ENCODE data around the gene PAOX.
"Not testable (repeated sequence)": the region's sequence is repeated elsewhere in the genome, so short reads cannot be mapped to it uniquely, and the experiment has no call there.

The PAOX gene

DNA sequence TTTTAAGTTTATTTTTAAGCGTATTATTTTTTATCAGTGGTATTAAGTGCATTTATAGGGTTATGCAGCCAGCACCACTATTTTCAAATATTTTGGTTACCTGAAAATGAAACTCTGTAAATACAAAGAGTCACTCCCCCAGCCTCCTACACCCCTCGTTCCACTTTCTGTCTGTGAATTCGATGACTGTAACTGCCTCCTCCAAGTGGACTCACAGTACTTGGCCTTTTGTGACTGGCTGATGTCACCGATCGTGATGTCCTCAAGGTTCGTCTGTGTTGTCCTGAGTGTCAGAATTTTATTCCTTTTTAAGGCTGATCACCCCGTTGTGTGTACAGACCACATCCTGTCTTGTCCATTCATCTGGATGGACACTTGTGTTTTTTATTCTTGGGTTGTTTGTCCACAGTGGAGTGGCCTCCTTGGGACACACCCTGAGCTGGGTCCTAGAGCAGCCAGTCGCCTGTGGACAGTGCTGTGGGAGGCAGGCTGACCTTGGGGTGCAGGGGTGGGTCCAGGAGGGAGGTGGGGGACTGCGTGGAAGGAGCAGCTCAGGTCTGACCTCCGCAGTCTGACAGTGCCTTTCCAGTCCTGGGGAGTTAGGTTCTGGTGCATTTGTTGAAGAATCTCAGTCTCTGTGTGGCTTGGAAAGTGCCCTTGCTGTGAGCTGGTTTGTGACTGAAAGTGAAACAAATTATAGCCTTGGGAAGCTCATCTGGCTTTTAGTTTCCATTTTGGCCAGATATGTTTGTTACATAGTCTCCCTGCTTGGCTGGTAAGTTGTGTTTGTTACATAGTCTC lies 21.8 kb downstream of the PAOX start:
- no peaks in the 10 kb centered on the region for H3K27me3 Mint-ChIP-seq
- H3K4me1 Mint-ChIP-seq, result peaks cover 52% of the 10 kb centered on the region
- H3K9me3 Mint-ChIP-seq, result no peaks in the 10 kb centered on the region
- H3K4me3 Mint-ChIP-seq, result no peak overlapping the region
- peaks cover 14% of the 10 kb centered on the region for H3K36me3 Mint-ChIP-seq
- no peak overlapping the region for H3K27ac Mint-ChIP-seq

DNA sequence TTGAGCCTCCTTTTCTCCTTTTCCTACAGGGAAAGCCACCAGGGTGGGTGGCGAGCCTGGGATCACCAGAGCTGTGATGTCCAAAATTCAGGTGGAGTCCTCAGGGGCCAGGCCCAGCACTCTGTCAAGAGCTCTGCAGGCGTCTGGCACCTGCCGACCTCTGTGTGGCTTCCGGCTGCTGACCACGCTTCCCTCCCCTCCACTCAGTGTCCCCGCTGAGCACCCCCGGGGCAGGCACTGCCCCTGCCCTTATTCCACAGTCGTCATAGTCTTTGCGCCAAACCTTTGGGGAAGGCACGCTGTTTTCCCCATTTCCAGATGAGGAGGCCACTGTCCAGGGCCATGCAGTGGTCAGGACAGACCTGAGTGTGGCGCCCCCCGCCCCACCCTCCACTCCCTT lies 22.4 kb downstream of the PAOX start:
- peaks cover 16% of the 10 kb centered on the region for H3K36me3 Mint-ChIP-seq
- peaks cover 52% of the 10 kb centered on the region for H3K4me1 Mint-ChIP-seq

DNA sequence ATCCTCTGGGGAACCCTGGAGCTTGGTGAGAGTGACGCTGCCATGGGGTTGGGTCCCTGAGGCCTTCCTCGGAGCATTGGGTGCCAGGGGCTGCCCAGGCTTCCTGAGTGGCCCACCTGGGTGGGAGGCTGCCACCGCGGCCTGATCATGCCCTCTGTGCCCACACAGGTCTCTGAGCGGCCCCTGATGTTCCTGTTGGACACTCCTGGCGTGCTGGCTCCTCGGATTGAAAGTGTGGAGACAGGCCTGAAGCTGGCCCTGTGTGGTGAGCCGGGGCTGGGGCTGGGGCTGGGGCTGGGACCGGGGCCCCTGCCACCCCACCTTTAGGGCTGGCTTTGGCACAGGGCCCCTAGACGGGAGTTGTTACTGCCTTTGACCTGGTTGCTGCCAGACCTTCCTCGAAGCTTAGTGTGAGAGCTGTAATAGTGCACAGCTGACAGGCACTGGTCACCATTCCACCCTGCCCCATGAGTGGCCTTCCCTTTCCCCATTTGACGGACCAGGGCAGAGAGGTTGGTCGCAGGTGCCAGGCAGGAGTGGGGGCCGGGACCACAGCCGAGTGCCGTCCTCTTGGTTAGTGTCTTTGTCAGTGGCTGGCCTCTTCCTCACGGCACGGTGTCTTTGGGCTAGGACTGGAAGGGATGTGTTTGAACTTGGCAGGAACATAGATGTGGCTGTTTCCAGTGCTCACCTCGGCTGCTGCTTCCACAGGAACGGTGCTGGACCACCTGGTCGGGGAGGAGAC lies 23.1 kb downstream of the PAOX start:
- Mint-ChIP-seq H3K27me3 (no peaks in the 10 kb centered on the region), H3K9me3 (no peaks in the 10 kb centered on the region), H3K36me3 (peaks cover 20% of the 10 kb centered on the region), H3K27ac (no peak overlapping the region), H3K4me3 (no peak overlapping the region), H3K4me1 (peaks cover 49% of the 10 kb centered on the region)

More for the DNA sequence above, 22.4 kb downstream of the PAOX start:
- Mint-ChIP-seq H3K4me3 (no peak overlapping the region), H3K9me3 (no peaks in the 10 kb centered on the region), H3K27me3 (no peaks in the 10 kb centered on the region), H3K27ac (no peak overlapping the region)

DNA sequence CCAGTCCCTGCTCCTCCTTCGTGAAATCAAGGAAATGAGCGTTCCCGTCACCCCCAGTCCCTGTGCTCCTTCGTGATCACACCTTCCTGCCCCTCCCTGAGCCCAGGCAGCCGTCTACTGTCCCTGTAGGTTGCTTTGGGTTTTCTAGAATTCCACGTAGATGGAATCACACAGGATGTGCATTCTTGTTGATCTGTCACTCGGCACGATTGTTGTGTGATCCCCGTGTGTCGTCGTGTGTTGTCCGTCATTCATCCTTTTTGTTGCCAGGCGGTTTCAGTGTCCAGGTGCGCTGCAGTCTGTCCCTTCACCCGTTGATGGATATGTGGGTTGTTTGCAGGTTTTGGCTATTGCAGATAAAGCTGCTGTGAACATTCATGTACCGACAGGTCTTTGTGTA lies 24.3 kb downstream of the PAOX start:
- no peaks in the 10 kb centered on the region for H3K9me3 Mint-ChIP-seq
- H3K36me3 Mint-ChIP-seq, result peaks cover 26% of the 10 kb centered on the region
- no peaks in the 10 kb centered on the region for H3K27me3 Mint-ChIP-seq
- no peak overlapping the region for H3K4me3 Mint-ChIP-seq
- H3K4me1 Mint-ChIP-seq, result peaks cover 48% of the 10 kb centered on the region
- no peak overlapping the region for H3K27ac Mint-ChIP-seq

DNA sequence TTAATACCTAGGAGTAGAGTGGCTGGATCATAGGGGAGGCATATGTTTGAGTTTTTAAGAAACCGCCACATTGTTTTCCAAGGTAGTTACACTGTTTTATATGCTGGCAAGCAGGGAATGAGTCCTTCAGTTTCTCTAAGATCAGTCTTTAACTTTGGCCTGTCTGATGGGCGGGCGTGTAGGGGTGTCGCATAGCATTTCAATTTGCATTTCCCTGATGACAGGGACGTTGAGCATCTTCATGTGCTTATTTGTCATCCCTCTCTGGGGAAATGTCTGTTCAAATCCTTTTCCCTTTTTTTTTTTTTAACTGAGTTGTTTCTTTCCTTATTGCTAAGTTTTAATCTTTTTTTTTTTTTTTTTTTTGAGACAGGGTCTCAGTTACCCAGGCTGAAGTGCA lies 24.7 kb downstream of the PAOX start:
- Mint-ChIP-seq H3K36me3 (peaks cover 30% of the 10 kb centered on the region), H3K27ac (peak overlapping the region; percentile 21), H3K4me3 (no peak overlapping the region), H3K4me1 (peaks cover 51% of the 10 kb centered on the region), H3K27me3 (no peaks in the 10 kb centered on the region), H3K9me3 (no peaks in the 10 kb centered on the region)

DNA sequence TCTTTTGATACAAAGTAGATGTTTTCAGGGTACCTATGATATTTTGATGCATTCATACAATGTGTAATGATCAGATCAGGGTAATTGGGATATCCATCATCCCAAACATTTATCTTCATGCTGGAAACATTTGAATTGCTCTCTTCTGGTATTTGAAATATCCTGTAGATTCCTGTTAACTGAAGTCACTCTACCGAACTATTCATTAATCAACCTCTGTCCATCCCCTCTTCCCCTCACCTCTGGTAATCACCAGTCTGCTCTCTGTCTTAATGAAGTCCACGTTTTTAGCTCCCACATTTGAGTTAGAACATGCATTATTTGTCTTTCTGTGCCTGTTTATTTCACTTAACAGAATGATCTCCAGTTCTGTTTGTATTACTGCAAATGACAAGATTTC lies 26.2 kb downstream of the PAOX start:
- H3K27ac Mint-ChIP-seq, result no peak overlapping the region
- H3K4me3 Mint-ChIP-seq, result no peak overlapping the region
- peaks cover 58% of the 10 kb centered on the region for H3K4me1 Mint-ChIP-seq
- no peaks in the 10 kb centered on the region for H3K9me3 Mint-ChIP-seq
- peaks cover 43% of the 10 kb centered on the region for H3K36me3 Mint-ChIP-seq
- H3K27me3 Mint-ChIP-seq, result no peaks in the 10 kb centered on the region

DNA sequence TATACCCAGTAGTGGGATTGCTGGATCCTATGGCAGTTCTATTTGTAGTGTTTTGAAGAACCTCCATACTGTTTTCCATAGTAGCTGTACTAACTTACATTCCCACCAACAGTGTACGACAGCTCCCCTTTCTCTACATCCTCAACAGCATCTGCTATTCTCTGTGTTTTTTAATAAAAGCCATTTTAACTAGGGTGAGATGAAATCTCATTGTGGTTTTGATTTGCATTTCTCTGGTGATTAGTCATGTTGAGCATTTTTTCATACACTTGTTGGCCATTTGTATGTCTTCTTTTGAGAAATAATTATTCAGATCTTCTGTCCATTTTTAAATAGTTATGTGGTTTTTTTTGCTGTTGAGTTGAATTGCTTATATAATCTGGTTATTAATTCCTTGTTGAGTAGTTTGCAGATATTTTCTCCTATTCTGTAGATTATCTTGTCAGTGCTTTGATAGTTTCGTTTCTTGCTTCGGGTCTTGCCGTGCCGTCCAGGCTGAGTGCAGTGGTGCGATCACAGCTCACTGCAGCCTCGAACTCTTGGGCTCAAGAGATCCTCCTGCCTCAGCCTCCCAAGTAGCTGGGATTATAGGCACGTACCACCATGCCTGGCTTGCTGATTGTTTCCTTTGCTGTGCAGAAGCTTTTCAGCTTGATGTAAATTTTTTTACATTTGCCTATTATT lies 26.9 kb downstream of the PAOX start:
- peak overlapping the region; percentile 4 for H3K27ac Mint-ChIP-seq
- H3K4me3 Mint-ChIP-seq, result no peak overlapping the region
- H3K4me1 Mint-ChIP-seq, result peaks cover 54% of the 10 kb centered on the region
- no peaks in the 10 kb centered on the region for H3K27me3 Mint-ChIP-seq
- peaks cover 49% of the 10 kb centered on the region for H3K36me3 Mint-ChIP-seq
- H3K9me3 Mint-ChIP-seq, result peaks cover 3% of the 10 kb centered on the region

DNA sequence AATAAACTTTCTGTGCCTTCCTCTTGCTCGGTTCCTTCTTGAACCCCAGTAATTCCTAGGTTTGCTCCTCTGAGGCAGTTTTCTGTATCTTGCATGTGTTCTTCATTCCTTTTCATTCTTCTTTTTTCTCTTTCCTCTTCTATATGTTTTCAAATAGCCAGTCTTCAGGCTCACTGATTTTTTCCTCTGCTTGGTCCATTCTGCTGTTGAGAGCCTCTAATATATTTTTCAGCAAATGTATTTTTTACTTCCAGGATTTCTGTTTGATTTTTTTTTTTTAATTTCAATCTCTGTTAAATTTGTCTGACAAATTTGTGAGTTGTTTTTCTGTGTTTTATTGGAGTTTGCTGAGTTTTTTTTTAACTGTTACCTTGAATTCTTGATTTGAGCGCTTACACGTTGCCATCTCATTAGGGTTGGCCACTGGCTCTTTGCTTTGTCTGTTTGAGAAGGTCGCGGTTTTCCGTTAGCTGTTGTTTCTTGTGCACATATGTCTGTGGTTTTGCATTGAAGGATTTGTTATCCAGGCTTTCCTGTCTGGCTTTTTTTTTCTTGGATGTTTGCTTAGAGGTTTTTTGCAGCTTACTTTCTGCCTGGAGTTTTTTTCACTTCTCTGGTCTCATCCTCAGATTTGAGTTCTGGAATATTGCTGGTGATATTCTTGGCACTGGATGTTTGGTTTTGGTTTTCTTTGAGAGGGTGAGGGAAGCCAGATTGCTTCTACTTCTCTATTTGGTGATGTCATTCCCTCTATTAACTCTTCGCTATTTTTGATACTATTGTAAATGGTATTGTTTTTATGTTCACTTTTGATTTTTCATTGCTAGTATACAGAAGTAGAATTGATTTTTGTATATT lies 32.7 kb downstream of the PAOX start:
- Mint-ChIP-seq H3K4me1 (peaks cover 31% of the 10 kb centered on the region), H3K27ac (no peak overlapping the region), H3K9me3 (peaks cover 22% of the 10 kb centered on the region), H3K4me3 (no peak overlapping the region), H3K36me3 (peaks cover 65% of the 10 kb centered on the region), H3K27me3 (no peaks in the 10 kb centered on the region)

DNA sequence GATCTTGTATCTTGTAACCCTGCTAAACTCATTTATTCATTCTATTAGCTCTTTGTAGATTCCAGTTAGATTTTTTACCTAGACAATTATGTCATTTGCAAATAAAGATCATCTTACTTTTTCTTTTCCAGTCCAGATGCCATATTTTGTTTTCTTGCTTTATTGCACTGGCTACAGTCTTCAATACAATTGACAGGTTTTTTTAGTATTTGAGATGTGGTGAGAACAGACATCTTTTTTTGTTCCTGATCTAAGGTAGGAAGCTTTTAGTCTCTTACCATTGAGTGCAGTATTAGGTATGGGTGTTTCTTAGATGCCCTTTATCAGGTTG lies 33.3 kb downstream of the PAOX start:
- H3K27ac Mint-ChIP-seq, result no peak overlapping the region
- peaks cover 22% of the 10 kb centered on the region for H3K9me3 Mint-ChIP-seq
- H3K4me1 Mint-ChIP-seq, result peaks cover 27% of the 10 kb centered on the region
- H3K4me3 Mint-ChIP-seq, result no peak overlapping the region
- no peaks in the 10 kb centered on the region for H3K27me3 Mint-ChIP-seq
- H3K36me3 Mint-ChIP-seq, result peaks cover 62% of the 10 kb centered on the region

DNA sequence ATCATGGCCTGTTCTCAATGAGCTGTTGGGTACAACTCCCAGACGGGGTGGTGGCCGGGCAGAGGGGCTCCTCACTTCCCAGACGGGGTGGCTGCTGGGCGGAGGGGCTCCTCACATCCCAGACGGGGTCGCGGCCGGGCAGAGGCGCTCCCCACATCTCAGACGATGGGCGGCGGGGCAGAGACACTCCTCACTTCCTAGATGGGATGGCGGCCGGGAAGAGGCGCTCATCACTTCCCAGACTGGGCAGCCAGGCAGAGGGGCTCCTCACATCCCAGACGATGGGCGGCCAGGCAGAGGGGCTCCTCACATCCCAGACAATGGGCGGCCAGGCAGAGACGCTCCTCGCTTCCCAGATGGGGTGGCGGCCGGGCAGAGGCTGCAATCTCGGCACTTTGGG lies 35.3 kb downstream of the PAOX start:
- H3K4me1 Mint-ChIP-seq, H3K27ac Mint-ChIP-seq, H3K4me3 Mint-ChIP-seq, H3K27me3 Mint-ChIP-seq: not testable (repeated sequence)
- peaks cover 22% of the 10 kb centered on the region for H3K9me3 Mint-ChIP-seq
- H3K36me3 Mint-ChIP-seq, result peaks cover 46% of the 10 kb centered on the region

DNA sequence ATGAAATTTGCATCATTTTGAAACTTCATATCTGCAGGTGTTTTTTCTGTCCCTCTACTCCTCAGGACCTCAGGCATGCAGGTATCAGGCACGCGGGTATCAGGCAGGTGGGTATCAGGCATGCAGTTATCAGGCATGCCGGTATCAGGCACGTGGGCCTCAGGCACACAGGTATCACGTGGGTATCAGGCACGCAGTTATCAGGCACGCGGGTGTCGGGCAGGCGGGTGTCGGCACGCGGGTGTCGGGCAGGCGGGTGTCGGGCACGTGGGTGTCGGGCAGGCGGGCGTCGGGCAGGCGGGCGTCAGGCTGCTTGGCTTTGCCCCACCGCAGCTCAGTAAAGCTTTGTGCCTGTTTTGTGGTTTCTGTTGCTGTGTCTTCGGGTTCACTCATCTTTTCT lies 36.7 kb downstream of the PAOX start:
- H3K4me1 Mint-ChIP-seq, result peaks cover 4% of the 10 kb centered on the region
- H3K9me3 Mint-ChIP-seq, result peaks cover 21% of the 10 kb centered on the region
- no peaks in the 10 kb centered on the region for H3K27me3 Mint-ChIP-seq
- H3K27ac Mint-ChIP-seq, result no peak overlapping the region
- H3K4me3 Mint-ChIP-seq, result no peak overlapping the region
- peaks cover 36% of the 10 kb centered on the region for H3K36me3 Mint-ChIP-seq

DNA sequence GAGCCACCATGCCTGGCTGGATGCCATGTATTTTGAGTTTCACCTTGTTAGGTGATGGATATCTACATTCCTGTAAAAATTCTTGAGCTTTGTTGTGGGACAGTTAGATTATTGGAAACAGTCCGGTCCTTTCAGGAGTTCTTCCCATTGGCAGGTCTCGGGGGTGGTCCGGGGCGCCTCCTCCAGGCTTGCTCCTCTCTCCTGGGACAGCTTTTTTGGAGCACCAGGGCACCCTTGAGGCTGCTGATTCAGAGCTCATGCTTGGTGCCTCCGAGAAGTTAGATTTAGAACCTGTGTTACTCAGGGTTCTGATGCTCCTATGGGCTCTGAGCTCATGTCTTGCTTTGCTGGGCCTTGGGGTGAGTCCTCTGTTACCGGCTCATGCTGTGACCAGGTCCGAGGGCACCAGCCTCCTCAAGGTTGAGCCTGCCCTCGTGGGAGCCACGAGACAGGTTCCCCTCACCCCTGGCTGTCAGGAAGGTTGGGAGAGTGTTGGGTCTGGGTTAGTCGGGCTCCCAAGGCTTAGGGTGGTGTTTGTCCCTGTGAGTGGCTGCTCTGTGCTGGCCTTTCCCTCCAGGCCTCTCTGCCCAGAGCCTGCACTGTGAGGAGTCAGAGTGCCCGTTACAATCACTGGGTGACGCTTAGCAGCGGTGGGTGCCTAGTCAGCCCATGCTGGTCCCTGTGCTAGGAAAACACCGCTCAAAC lies 39.4 kb downstream of the PAOX start:
- Mint-ChIP-seq H3K9me3 (peaks cover 3% of the 10 kb centered on the region), H3K4me1 (no peaks in the 10 kb centered on the region), H3K27me3 (no peaks in the 10 kb centered on the region), H3K4me3 (no peak overlapping the region), H3K36me3 (peaks cover 13% of the 10 kb centered on the region), H3K27ac (no peak overlapping the region)

DNA sequence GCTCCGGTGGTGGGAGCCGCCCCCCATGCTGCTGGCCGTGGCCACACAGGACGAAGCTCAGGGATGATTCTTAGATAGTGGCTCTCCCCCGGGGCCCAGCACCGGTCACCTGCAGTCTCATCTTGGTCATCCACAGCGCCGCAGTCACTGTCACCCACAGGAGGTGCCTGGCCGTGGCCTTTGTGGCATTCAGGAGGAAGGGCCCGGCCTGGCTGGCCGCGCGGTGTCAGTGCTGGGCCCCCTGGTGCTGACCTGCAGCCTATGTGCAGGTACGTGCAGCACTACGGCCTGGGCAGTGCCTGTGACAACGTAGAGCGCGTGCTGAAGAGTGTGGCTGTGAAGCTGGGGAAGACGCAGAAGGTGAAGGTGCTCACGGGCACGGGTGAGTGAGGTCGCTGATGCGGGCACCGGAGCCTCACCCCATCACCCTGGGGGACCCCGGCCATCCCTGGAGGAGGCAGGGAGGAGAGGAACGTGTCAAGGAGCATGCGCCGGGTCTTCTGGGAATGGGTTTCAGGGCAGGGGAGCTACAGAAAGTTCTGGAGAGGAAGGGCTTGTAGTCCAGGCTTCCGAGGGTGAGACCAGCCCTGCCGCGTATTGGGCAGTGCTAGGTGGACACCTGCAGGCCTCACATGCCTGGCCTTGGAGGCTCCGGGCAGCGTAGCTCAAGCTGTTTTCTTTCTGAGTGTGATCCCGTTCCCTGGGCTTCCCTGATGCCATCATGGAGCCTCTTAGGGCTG lies 40.3 kb downstream of the PAOX start:
- Mint-ChIP-seq H3K4me3 (no peak overlapping the region), H3K36me3 (peaks cover 11% of the 10 kb centered on the region), H3K9me3 (no peaks in the 10 kb centered on the region), H3K4me1 (no peaks in the 10 kb centered on the region), H3K27ac (no peak overlapping the region), H3K27me3 (no peaks in the 10 kb centered on the region)

DNA sequence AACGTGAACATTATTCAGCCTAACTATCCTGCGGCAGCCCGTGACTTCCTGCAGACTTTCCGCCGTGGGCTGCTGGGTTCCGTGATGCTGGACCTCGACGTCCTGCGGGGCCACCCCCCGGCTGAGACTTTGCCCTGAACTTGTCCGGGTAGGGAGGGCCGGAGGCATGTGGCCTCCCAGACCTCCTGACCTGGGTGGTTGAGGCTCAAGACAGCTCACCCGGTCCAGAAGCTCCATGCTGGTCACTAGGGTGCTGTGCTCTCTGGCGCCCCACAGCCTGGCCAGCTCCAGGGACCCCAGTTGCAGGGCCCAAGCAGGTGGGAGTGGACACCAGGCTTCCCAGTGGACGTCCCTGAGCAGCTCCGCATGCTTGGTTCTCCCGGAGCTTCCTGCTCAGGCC lies 41.0 kb downstream of the PAOX start:
- Mint-ChIP-seq H3K36me3 (peaks cover 11% of the 10 kb centered on the region), H3K27ac (no peak overlapping the region), H3K4me1 (no peaks in the 10 kb centered on the region), H3K4me3 (no peak overlapping the region), H3K27me3 (no peaks in the 10 kb centered on the region), H3K9me3 (no peaks in the 10 kb centered on the region)

All from activated naive CD4-positive, alpha-beta T cell treated with anti-CD3 and anti-CD28 coated beads, Interleukin-2, amount 50 U/mL, for 24 hours (primary cell).